Measurements from ENCODE around the gene LEP.
A peak's percentile ranks its signal among the peaks of the same experiment; 100 is the strongest.

Gene LEP

DNA sequence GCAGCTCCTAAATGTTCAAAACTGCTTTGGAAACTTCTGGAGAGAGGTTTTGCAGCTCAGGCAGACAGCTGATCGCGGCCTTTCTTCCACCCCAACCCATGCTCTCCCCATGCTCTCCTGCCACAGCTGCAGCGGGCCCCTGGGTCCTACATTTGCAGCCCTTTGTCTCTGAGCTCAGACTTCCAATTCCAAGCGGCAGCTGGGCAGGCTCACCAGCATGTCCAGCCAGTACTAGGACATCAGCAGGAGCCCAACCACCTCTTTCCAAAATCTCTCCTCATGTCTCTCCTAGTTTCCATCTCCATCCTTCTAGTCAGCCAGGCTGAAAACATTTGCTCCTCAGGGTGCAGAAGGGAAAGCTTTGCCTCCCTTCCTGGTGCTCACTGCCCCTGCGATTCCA is 6.0 kb downstream of the LEP start:
- no peak for DNase-seq

- DNase-seq, result no peak
Observed at GRCh38 chr7:128247640-128248194, 6.6 kb downstream of the LEP start.

GRCh38 chr7:128251337-128251736 is 10.3 kb downstream of the LEP start:
- no peak for DNase-seq

- no peak for DNase-seq
Observed at GRCh38 chr7:128253701-128254100, 12.6 kb downstream of the LEP start.

- DNase-seq, result no peak
Observed at GRCh38 chr7:128254470-128254869, 13.4 kb downstream of the LEP start.

DNA sequence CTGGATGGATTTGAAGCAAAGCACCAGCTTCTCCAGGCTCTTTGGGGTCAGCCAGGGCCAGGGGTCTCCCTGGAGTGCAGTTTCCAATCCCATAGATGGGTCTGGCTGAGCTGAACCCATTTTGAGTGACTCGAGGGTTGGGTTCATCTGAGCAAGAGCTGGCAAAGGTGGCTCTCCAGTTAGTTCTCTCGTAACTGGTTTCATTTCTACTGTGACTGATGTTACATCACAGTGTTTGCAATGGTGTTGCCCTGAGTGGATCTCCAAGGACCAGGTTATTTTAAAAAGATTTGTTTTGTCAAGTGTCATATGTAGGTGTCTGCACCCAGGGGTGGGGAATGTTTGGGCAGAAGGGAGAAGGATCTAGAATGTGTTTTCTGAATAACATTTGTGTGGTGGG is 14.2 kb downstream of the LEP start:
- no peak for DNase-seq

DNA sequence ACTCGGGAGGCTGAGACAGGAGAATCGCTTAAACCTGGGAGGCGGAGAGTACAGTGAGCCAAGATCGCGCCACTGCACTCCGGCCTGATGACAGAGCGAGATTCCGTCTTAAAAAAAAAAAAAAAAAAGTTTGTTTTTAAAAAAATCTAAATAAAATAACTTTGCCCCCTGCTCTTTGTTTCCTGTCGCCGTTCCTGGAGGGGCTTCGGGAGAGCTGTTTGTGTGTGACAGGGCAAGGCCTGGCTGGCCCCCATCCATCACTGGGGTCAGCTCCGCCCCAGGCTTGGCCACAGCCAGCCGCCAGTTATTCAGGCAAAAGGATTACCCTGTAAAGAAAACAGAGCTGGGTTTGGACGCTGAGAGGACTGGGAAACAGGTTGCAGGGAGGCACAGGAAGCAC is 16.4 kb downstream of the LEP start:
- DNase-seq, result no peak

DNA sequence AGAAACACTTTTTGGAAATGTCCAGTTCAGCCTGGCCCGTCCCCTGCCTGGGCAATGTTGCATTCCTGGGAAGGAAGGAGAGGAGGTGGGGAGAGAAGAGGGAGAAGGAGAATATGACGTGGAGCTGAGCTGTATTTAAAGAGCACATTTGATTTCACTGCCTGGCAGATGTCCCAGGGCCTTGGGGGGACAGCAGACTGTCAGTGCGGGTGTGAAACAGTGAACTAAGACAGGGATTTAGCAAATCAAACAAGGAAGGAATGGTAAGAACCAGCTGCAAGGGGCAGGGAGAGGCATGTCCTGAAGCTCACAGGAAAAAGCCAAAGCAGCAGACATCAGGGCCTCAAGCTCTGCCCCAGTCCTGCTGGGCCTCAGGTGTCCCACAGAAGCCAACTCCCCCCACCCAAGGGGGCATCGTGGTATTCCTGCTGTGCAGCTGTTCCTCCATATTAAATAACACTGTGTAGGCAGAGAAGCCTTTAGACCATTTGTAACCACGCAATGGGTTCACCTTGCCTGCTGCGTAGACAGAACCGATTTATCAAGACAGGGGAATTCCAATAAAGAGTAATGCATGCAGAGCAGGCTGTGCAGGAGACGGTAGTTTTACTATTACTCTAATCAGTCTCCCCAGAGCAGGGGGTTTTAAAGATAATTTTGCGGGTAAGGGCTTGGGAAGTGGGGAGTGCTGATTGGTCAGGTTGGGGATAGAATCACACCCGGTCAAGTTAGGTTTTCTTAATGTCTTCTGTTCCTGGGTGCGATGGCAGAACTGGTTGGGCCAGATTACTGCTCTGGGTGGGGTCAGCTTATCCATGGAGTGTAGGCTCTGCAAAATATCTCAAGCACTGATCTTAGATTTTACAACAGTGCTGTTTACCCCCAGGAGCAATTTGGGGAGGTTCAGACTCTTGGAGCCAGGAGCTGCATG is 18.3 kb downstream of the LEP start:
- no peak for DNase-seq

DNA sequence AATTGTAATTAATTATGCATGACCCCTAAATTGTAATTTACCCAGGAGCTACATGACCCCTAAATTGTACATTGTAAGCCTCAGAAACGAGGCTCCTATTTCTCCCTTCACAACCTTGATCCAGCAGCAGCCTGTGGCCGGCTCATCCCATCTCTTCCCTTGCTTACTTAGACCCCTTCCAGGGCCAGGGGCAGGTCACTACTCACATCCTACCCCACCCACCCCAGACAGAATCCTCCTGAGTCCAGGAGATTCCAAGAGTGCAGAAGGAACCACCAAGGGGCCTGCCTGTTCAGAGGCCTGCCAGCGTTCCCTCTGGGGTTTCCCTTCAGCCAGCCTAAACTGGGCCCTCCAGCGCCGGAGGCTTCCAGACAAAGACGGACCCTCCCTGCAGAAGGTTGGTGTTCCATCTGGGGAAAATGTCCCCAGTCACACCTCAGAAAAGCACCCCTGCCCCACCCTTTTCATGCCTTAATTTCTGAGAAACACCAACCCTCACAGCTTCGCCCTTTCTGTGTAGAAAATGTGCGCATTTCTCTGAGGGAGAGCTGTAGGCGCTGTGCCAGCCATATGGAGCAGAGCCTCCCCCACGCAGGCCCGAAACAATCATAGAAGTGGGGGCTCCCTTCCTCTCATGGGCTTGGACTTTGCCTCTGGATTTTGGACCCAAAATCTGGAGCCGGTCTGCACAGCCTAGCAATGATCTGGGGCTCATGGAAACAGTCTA is 19.2 kb downstream of the LEP start:
- no peak for DNase-seq

- no peak for DNase-seq
Observed at GRCh38 chr7:128262273-128263028, 21.4 kb downstream of the LEP start.

- no peak for DNase-seq
Observed at GRCh38 chr7:128263420-128263819, 22.3 kb downstream of the LEP start.

DNA sequence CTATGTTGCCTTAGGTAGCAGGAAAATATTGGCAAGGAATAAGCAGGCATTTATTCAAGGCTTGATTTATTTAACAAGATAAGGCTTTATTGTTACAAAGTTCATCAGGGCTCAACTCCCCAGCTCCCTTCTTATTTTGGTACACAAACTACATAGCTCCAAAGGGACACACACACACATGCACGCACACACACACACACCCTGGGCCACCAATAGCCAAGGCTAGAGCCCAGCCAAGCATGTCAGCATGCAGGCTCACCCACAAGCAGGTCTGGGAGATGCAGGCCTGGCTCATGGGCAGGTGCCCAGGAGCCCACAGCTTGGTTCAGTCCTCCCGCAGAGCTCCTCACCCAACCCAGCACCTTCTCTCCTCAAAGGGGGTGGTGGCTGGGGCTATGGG is 23.4 kb downstream of the LEP start:
- DNase-seq, result no peak

- DNase-seq, result no peak
Observed at GRCh38 chr7:128265156-128265905, 24.3 kb downstream of the LEP start.

DNA sequence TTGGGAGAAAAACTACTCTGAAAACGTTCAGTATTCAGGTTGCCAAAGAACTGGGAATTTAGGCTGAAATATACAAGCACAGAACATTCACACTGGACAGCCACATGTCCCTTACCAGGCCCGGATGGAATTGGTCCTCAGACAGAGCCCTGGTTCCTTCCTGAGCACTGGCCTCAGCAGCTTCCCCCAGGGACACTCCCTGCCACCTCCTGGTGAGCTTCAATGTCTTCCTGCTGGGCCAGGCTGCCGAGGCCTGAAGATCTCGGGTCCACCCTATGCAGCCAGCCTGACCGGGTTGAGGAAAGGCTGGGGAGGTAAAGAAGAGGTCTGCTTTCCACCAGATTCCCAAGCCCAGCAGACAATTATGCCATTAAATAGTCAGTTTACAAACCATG is 24.8 kb downstream of the LEP start:
- no peak for DNase-seq

DNA sequence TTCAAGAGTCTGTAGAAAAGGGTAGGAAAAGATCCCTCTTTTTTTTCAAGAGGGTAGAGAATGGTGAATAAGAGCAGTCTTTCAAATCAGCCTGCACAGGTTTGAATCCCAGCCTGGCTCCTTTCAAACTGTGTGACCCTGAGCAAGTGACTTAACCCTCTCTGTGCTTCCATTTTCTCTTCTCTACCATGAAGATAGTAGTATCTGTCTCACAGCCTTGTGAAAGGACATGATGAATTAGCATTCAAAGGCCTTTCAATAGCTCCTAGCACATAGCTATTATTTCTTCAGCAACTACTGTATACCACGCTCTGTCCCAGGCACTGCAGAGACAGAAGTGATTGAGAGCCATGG is 25.4 kb downstream of the LEP start:
- no peak for DNase-seq

- no peak for DNase-seq
Observed at GRCh38 chr7:128266883-128267594, 26.0 kb downstream of the LEP start.

GRCh38 chr7:128267595-128267924 is 26.5 kb downstream of the LEP start:
- DNase-seq, result no peak

DNA sequence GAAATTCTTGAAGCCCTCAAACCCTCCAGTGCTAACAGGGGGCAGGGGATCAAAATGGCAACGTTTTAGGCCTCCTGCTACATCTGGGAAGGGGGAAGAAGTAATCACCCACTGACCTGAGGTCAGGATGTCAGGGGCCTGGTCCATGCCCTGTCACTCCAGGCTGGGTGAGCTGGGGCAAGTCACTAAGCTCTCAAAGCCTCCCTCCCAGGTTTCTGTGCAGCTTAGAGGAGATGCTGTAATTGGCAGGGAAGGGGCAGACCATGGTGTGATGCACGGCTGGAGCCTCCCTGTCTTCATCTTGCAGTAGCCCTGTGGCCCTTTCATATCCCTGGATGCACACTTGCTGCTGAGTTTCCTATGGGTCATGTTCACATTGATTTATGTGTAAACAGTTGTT is 27.2 kb downstream of the LEP start:
- DNase-seq, result no peak

- peak; percentile 42 for DNase-seq
Observed at GRCh38 chr7:128270826-128271272, 29.8 kb downstream of the LEP start.

- DNase-seq, result no peak
Observed at GRCh38 chr7:128271471-128271941, 30.4 kb downstream of the LEP start.

GRCh38 chr7:128271942-128272481 is 30.9 kb downstream of the LEP start:
- DNase-seq, result no peak

Data from activated CD8-positive, alpha-beta memory T cell treated with anti-CD3 and anti-CD28 coated beads, Interleukin-2, amount 50 U/mL, for 48 hours (primary cell).